NCI-H345 treated with DMSO at 0.1 percent for 48 hours (cell line): ENCODE results near the gene MAU2.
"Not testable (repeated sequence)": the region's sequence is repeated elsewhere in the genome, so short reads cannot be mapped to it uniquely, and the experiment has no call there.

Source experiments
- DNase-seq: peaks from one replicate; lab custom pipeline; 2025; ENCODE audit not compliant: unreplicated experiment; lab: John Stamatoyannopoulos, UW

Gene MAU2

GRCh38 chr19:19345970-19346369 lies 25.3 kb downstream of the MAU2 start:
- no peak for DNase-seq

GRCh38 chr19:19347401-19348110 lies 26.9 kb downstream of the MAU2 start:
- DNase-seq, result no peak

GRCh38 chr19:19348266-19348665 lies 27.6 kb downstream of the MAU2 start:
- DNase-seq, result no peak

- DNase-seq, result no peak
Observed at GRCh38 chr19:19349365-19349764, 28.7 kb downstream of the MAU2 start.

- not testable (repeated sequence) for DNase-seq
Observed at GRCh38 chr19:19350756-19351155, 30.1 kb downstream of the MAU2 start.

- no peak for DNase-seq
Observed at GRCh38 chr19:19352823-19353222, 32.2 kb downstream of the MAU2 start.

- no peak for DNase-seq
Observed at GRCh38 chr19:19354007-19354406, 33.4 kb downstream of the MAU2 start.

- no peak for DNase-seq
Observed at GRCh38 chr19:19354932-19355331, 34.3 kb downstream of the MAU2 start.

- no peak for DNase-seq
Observed at GRCh38 chr19:19355606-19356139, 35.0 kb downstream of the MAU2 start.

GRCh38 chr19:19356500-19356899 lies 35.9 kb downstream of the MAU2 start:
- DNase-seq, result no peak

GRCh38 chr19:19356901-19357566 lies 36.4 kb downstream of the MAU2 start:
- no peak for DNase-seq

- peak; percentile 50 for DNase-seq
Observed at GRCh38 chr19:19361075-19361594, 40.5 kb downstream of the MAU2 start.

- DNase-seq, result no peak
Observed at GRCh38 chr19:19362075-19362474, 41.4 kb downstream of the MAU2 start.

GRCh38 chr19:19366434-19367396 lies 46.1 kb downstream of the MAU2 start:
- DNase-seq, result peak; percentile 34

- no peak for DNase-seq
Observed at GRCh38 chr19:19368087-19368486, 47.5 kb downstream of the MAU2 start.

GRCh38 chr19:19371059-19371458 lies 50.4 kb downstream of the MAU2 start:
- no peak for DNase-seq

- no peak for DNase-seq
Observed at GRCh38 chr19:19372656-19373416, 52.2 kb downstream of the MAU2 start.

- DNase-seq, result no peak
Observed at GRCh38 chr19:19379527-19379926, 58.9 kb downstream of the MAU2 start.

GRCh38 chr19:19380316-19380715 lies 59.7 kb downstream of the MAU2 start:
- DNase-seq, result not testable (repeated sequence)
